Sigmoid colon (tissue), 4 donors: Measurements from ENCODE around the gene NRG2.

Experiments
- EP300 ChIP-seq, 4 donors: sonication (generic); formaldehyde crosslinking; IDR thresholded peaks; one replicate each; pipeline ENCODE4 v1.6.1; 2017; ENCODE audit warnings: antibody characterized with exemption in 4 of 4
- POLR2A ChIP-seq, 2 donors: fragments of 450-650 bp; IDR thresholded peaks; one replicate each; pipeline ENCODE4 v1.6.1; 2016; ENCODE audit warnings: antibody characterized with exemption in 2 of 2, mild to moderate bottlenecking in 2 of 2, moderate library complexity in 2 of 2
- POLR2AphosphoS5 ChIP-seq, 4 donors: sonication (generic); formaldehyde crosslinking; IDR thresholded peaks; one replicate each; pipeline ENCODE4 v1.6.1; 2017; ENCODE audit warnings: antibody characterized with exemption in 4 of 4
- TF ChIP-seq, protein P1 (sequence below), 4 experiments: fragments of 450-650 bp in 3 of 4; fragments of 200-600 bp in 1 of 4; IDR thresholded peaks; one replicate each; pipeline ENCODE4 v1.5.1; 2016 to 2019; ENCODE audit warnings: antibody characterized with exemption in 4 of 4, mild to moderate bottlenecking in 3 of 4, moderate library complexity in 2 of 4

DNA sequence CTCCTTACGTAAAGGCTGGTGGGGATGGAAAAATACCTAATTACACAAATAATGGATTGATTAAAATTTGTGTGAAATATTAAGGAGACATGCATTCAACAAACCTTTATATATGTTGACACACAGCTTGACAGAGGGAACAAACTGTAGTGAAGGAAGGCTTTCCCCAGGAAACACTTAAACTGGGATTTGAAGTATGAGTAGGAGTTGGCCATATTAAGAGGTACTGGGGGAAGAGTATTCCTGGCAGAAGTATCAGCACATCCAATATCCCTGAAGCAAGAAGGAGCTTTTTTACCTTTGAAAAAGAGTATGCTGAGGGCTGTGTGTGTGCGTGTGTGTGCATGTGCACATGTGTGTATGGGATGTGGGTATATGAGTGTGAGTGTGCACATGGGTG lies 136.4 kb downstream of the NRG2 start:
- TF ChIP-seq, protein P1, sequence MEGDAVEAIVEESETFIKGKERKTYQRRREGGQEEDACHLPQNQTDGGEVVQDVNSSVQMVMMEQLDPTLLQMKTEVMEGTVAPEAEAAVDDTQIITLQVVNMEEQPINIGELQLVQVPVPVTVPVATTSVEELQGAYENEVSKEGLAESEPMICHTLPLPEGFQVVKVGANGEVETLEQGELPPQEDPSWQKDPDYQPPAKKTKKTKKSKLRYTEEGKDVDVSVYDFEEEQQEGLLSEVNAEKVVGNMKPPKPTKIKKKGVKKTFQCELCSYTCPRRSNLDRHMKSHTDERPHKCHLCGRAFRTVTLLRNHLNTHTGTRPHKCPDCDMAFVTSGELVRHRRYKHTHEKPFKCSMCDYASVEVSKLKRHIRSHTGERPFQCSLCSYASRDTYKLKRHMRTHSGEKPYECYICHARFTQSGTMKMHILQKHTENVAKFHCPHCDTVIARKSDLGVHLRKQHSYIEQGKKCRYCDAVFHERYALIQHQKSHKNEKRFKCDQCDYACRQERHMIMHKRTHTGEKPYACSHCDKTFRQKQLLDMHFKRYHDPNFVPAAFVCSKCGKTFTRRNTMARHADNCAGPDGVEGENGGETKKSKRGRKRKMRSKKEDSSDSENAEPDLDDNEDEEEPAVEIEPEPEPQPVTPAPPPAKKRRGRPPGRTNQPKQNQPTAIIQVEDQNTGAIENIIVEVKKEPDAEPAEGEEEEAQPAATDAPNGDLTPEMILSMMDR (IDR thresholded peaks at IDR 0.05) = no peak
- TF ChIP-seq EP300 (IDR thresholded peaks at IDR 0.05) (no peak), POLR2A (IDR thresholded peaks at IDR 0.05) (no peak), POLR2AphosphoS5 (IDR thresholded peaks at IDR 0.05) (no peak)
